ENCODE measurements around the gene ZNF687. TPM values are rescaled to one million over a fixed set of nuclear protein-coding genes. Genes with fewer than 3 reads are reported as not detected.
A peak's percentile ranks its signal among the peaks of the same experiment; 100 is the strongest.

Gene ZNF687
- total RNA-seq, 1 experiment from 2014 or later, result 34.3 TPM

DNA sequence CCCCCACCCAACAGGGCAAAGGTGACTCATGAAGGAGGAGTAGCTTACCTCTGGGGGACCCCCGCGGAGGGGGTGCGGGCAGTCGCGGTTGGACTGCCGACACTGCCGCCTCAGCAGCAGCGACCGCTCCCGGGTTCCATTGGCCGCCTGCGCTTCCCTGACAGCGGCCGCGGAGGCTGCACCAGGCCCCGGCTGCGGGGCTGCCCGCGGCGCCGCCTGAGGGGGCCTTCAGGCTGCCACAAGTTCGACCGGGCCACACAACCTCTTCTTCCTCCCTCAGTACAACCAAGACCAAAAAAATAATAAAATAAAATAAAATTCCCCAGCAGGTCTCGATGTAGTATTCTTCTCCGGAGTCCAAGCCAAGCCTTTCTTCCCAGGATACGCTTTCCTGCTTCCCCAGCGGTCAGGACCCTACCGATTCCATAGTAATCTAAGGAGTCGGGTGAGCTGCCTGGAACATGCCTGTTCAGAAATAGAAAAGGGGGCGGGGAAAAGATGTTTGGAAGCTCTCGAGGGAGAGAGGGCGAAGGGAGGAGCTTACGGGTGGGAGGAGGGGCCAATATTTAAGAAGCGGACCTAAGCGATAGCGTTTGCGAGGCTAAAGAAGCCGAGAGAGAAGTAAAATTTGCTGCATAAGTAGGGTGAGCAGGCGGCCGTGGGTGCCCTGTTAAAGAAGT is 45.3 kb downstream of the ZNF687 start, which contains the start of gene PI4KB (continued):
- TF ChIP-seq ZFX (IDR thresholded peaks at IDR 0.05) (peak; percentile 77), ELF1 (IDR thresholded peaks at IDR 0.05; ENCODE audit: borderline replicate concordance, low read depth) (no peak), SP1 (IDR thresholded peaks at IDR 0.05; ENCODE audit: low read depth) (no peak; the same call in none of the 2 replicates), TCF7L2 (IDR thresholded peaks at IDR 0.05; ENCODE audit: borderline replicate concordance, extremely low read depth, insufficient read depth, insufficient read length) (no peak)

DNA sequence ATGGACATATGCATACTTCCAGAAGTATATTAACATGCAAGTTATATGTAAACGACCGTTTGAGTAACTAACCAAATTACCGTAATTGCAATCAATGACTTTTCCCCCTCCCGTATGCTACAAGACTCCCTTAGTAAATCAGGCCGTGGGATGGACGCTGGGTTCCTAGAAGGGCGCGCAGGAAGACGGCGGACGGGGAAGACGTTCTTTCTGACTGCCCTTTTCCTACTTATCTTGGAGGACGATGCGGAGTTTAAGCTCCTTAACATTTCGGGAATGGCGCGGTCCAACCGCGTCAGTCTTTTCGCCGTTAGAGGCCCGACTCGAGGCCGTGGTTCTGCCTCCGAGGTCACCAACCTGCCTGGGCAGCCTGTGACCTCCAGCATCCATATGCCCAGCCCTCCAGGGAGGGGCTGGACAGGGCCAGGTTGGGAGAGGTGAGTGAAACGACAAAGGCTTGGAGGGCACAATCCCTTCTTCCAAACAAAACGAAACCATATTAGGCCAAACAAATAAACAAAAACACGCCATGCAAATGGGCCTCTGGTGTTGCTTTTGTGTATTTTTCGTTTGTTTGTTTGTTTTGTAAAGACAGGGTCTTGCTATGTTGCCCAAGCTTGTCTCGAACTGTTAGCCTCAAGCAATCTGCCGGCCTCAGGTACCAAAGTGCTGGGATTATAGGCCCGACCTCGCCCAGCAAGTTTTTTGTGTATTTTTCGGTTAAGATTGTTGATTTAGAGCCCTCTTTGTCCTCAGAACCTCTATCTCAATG is 46.0 kb downstream of the ZNF687 start:
- Histone ChIP-seq H3K9me3 (ENCODE audit: control insufficient read depth in 1 of 2, insufficient read depth in 1 of 2, low read depth in 1 of 2, low read length in 2 of 2) (no peaks in the 10 kb centered on the region), H2AFZ (ENCODE audit: low read depth, low read length, poor library complexity, severe bottlenecking) (peak overlapping the region; percentile 90), H3K4me1 (ENCODE audit: control insufficient read depth in 1 of 2, insufficient read depth in 2 of 2, low read length in 2 of 2) (peaks cover 12 to 24% of the 10 kb centered on the region in 2 experiments), H3K27me3 (ENCODE audit: insufficient read depth, low read length) (no peaks in the 10 kb centered on the region), H3K9me2 (ENCODE audit: insufficient read depth) (no peaks in the 10 kb centered on the region), H3K79me2 (ENCODE audit: insufficient read depth, low read length) (peaks cover 14% of the 10 kb centered on the region), H3K36me3 (ENCODE audit: control insufficient read depth in 1 of 2, insufficient read depth in 2 of 2, low read length in 2 of 2) (no peaks in the 10 kb centered on the region; a peak in 1 of 4 replicates), H3K4me2 (ENCODE audit: low read length) (peak overlapping the region; percentile 96), H3K27ac (ENCODE audit: low read depth, low read length) (peak overlapping the region; percentile 80), H3K4me3 (replicated peaks in 1 of 2; ENCODE audit: low read depth in 1 of 2, low read length in 2 of 2) (peak overlapping the region; percentile 80 to 82), H4K20me1 (ENCODE audit: insufficient read depth) (no peaks in the 10 kb centered on the region), H3K9ac (ENCODE audit: low read length) (peak overlapping the region; percentile 73)
- ChIA-PET CTCF (interaction anchor here (0.6 to 5.2 kb wide), 6 partner anchors 12 to 69 kb away, joined by 3 to 26 read pairs (median 6); partner anchors contain the start of gene ZNF687), POLR2A (interaction anchor here (0.5 to 2.3 kb wide), 8 partner anchors 8 to 71 kb away, joined by 3 to 18 read pairs (median 6); partner anchors contain the start of genes PSMB4 and ZNF687), RAD21 (ENCODE audit: low non-redundant PET in 1 of 2, low total read pairs in 2 of 2, uncharacterized antibody in 2 of 2, unreplicated experiment in 2 of 2) (interaction anchor here in 1 of 2 experiments (1.3 kb wide), 1 partner anchor 27 kb away, joined by 4 read pairs; no protein-coding TSS in a partner anchor)
- ATAC-seq (peak; percentile 19), DNase-seq (ENCODE audit: low read depth, low spot score) (no peak)
- BruUV-seq (replicated peaks), result TSS peak; percentile 91
- intact Hi-C loops (cut with micrococcal nuclease), result loop anchor here (5.0 kb wide), 1 partner anchor 131 kb away; the partner anchor contains the start of gene PIP5K1A
- TF ChIP-seq ZFX (IDR thresholded peaks at IDR 0.05), result peak; percentile 46; the same call in 1 of the 2 replicates
- TF ChIP-seq, protein P1, sequence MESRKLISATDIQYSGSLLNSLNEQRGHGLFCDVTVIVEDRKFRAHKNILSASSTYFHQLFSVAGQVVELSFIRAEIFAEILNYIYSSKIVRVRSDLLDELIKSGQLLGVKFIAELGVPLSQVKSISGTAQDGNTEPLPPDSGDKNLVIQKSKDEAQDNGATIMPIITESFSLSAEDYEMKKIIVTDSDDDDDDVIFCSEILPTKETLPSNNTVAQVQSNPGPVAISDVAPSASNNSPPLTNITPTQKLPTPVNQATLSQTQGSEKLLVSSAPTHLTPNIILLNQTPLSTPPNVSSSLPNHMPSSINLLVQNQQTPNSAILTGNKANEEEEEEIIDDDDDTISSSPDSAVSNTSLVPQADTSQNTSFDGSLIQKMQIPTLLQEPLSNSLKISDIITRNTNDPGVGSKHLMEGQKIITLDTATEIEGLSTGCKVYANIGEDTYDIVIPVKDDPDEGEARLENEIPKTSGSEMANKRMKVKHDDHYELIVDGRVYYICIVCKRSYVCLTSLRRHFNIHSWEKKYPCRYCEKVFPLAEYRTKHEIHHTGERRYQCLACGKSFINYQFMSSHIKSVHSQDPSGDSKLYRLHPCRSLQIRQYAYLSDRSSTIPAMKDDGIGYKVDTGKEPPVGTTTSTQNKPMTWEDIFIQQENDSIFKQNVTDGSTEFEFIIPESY (IDR thresholded peaks at IDR 0.05; ENCODE audit: extremely low read depth, insufficient replicate concordance, low read length), result no peak

Measured in HCT116 (cell line).